H1 (cell line): ENCODE data around the gene VAT1. TPM values are rescaled to one million over a fixed set of nuclear protein-coding genes. Genes with fewer than 3 reads are reported as not detected.

ENCODE experiments used
- CTCF ChIA-PET: fragments of 300-600 bp; sonication (Branson Sonifier 250); formaldehyde crosslinking; loops from one replicate; lab custom pipeline; 2021; ENCODE audit not compliant: partially characterized antibody; lab: Charles Lee
- POLR2A ChIA-PET: fragments of 300-600 bp; sonication (Branson Sonifier 250); formaldehyde crosslinking; loops from one replicate; lab custom pipeline; 2021; ENCODE audit warnings: inconsistent platforms; ENCODE audit not compliant: partially characterized antibody; lab: Charles Lee
- DNase-seq, 2 experiments: peaks; one replicate each; pipeline versions ENCODE4 v3.0.0 to v3.0.0-alpha.2; 2010 to 2022; ENCODE audit warnings: low spot score in 2 of 2, low read depth in 1 of 2, mixed read lengths in 1 of 2
- FAIRE-seq: peaks from 2 replicates; lab custom pipeline; 2011; peaks lifted over from hg19 to GRCh38; lab: Jason Lieb, UNC
- H2AFZ ChIP-seq: 2 replicates; pipeline ENCODE4 v1.8.1; 2012; ENCODE audit warnings: low read length, inconsistent platforms
- H2AK5ac ChIP-seq: 2 replicates; pipeline ENCODE4 v1.6.1; 2013; ENCODE audit warnings: low read depth, low read length
- H2BK120ac ChIP-seq: replicated peaks from 2 replicates; pipeline ENCODE3; 2013; ENCODE audit warnings: low read depth, low read length, inconsistent platforms
- H2BK12ac ChIP-seq: 2 replicates; pipeline ENCODE4 v1.6.1; 2013; ENCODE audit warnings: low read depth, low read length
- H2BK15ac ChIP-seq: 2 replicates; pipeline ENCODE4 v1.6.1; 2013; ENCODE audit warnings: low read length
- H2BK20ac ChIP-seq: 2 replicates; pipeline ENCODE4 v1.6.1; 2013; ENCODE audit warnings: low read length
- H2BK5ac ChIP-seq: 2 replicates; pipeline ENCODE4 v1.6.1; 2013; ENCODE audit warnings: low read depth, low read length
- H3K14ac ChIP-seq: 2 replicates; pipeline ENCODE4 v1.6.1; 2013; ENCODE audit warnings: inconsistent platforms; ENCODE audit not compliant: insufficient read length
- H3K18ac ChIP-seq: 2 replicates; pipeline ENCODE4 v1.6.1; 2013; ENCODE audit warnings: low read length; ENCODE audit errors: extremely low read depth
- H3K23ac ChIP-seq: 2 replicates; pipeline ENCODE4 v1.6.1; 2013; ENCODE audit warnings: inconsistent platforms; ENCODE audit not compliant: insufficient read length
- H3K23me2 ChIP-seq: 2 replicates; pipeline ENCODE4 v1.6.1; 2013; ENCODE audit warnings: low read depth, low read length
- H3K27ac ChIP-seq: 2 replicates; pipeline ENCODE4 v1.6.1; 2011; ENCODE audit warnings: low read depth, low read length, inconsistent platforms
- H3K27me3 ChIP-seq, 4 experiments: replicated peaks in 1 of 4; 1 replicate in 1 of 4; 2 replicates in 3 of 4; pipeline versions ENCODE4 v1.6.1 to v1.8.1; 2011 to 2013; ENCODE audit warnings: low read length in 3 of 4, mild to moderate bottlenecking in 3 of 4, inconsistent platforms in 2 of 4, mixed read lengths in 2 of 4, moderate library complexity in 1 of 4; ENCODE audit not compliant: control insufficient read depth in 3 of 4, insufficient read depth in 3 of 4; ENCODE audit errors: extremely low read depth in 1 of 4
- H3K36me3 ChIP-seq, 4 experiments: 2 replicates each; pipeline versions ENCODE4 v1.6.1 to v1.8.1; 2011 to 2013; ENCODE audit warnings: mild to moderate bottlenecking in 4 of 4, low read length in 3 of 4, moderate library complexity in 2 of 4, control low read depth in 1 of 4, inconsistent platforms in 1 of 4; ENCODE audit not compliant: insufficient read depth in 4 of 4, control insufficient read depth in 2 of 4
- H3K4ac ChIP-seq: replicated peaks from 2 replicates; pipeline ENCODE3; 2013; ENCODE audit warnings: low read length, low read depth, mixed read lengths, inconsistent platforms; ENCODE audit not compliant: insufficient read length
- H3K4me1 ChIP-seq, 4 experiments: replicated peaks in 1 of 4; 1 replicate in 1 of 4; 2 replicates in 3 of 4; pipeline versions ENCODE4 v1.6.1 to v1.8.1; 2011 to 2013; ENCODE audit warnings: low read length in 3 of 4, inconsistent platforms in 2 of 4, mixed read lengths in 1 of 4; ENCODE audit not compliant: insufficient read depth in 4 of 4, control insufficient read depth in 3 of 4
- H3K4me2 ChIP-seq, 2 experiments: 2 replicates each; pipeline versions ENCODE4 v1.6.1 to v1.8.1; 2011 to 2013; ENCODE audit warnings: low read depth in 2 of 2, low read length in 2 of 2, control low read depth in 1 of 2, inconsistent platforms in 1 of 2, mild to moderate bottlenecking in 1 of 2; ENCODE audit not compliant: insufficient read depth in 1 of 2
- H3K4me3 ChIP-seq, 4 experiments: fragments of 200-600, 300-600 bp in 1 of 4; sonication (generic), shearing (Covaris generic), sonication (Bioruptor Twin) in 1 of 4; 2 replicates each; pipeline versions ENCODE4 v1.5.1 to v1.8.1; 2011 to 2016; ENCODE audit warnings: low read length in 4 of 4, low read depth in 3 of 4, control low read depth in 2 of 4, inconsistent platforms in 2 of 4, mild to moderate bottlenecking in 2 of 4, mixed read lengths in 1 of 4, moderate library complexity in 1 of 4; ENCODE audit not compliant: insufficient read depth in 2 of 4; ENCODE audit errors: extremely low read depth in 1 of 4
- H3K56ac ChIP-seq: replicated peaks from 2 replicates; pipeline ENCODE3; 2013; ENCODE audit warnings: low read depth, mild to moderate bottlenecking, mixed read lengths, low read length, inconsistent platforms; ENCODE audit not compliant: insufficient read length
- H3K79me1 ChIP-seq: 2 replicates; pipeline ENCODE4 v1.6.1; 2013; ENCODE audit warnings: low read depth, low read length, control low read depth
- H3K79me2 ChIP-seq, 2 experiments: 2 replicates each; pipeline versions ENCODE4 v1.6.1 to v1.8.1; 2012 to 2013; ENCODE audit warnings: low read length in 2 of 2, mild to moderate bottlenecking in 2 of 2, inconsistent platforms in 1 of 2; ENCODE audit not compliant: insufficient read depth in 2 of 2, control insufficient read depth in 1 of 2
- H3K9ac ChIP-seq, 4 experiments: replicated peaks in 1 of 4; 1 replicate in 1 of 4; 2 replicates in 3 of 4; pipeline versions ENCODE4 v1.6.1 to v1.8.1; 2011 to 2013; ENCODE audit warnings: low read depth in 3 of 4, low read length in 3 of 4, control low read depth in 2 of 4, mild to moderate bottlenecking in 2 of 4, moderate library complexity in 2 of 4, inconsistent platforms in 1 of 4; ENCODE audit errors: extremely low read depth in 1 of 4
- H3K9me3 ChIP-seq, 2 experiments: 2 replicates each; pipeline versions ENCODE4 v1.6.1 to v1.8.1; 2012 to 2013; ENCODE audit warnings: mild to moderate bottlenecking in 2 of 2, moderate library complexity in 2 of 2, control low read depth in 1 of 2, inconsistent platforms in 1 of 2, low read depth in 1 of 2, low read length in 1 of 2, mixed read lengths in 1 of 2; ENCODE audit not compliant: insufficient read depth in 2 of 2
- H4K20me1 ChIP-seq, 2 experiments: replicated peaks in 1 of 2; 2 replicates each; pipeline versions ENCODE3 to v1.8.1; 2011 to 2013; ENCODE audit warnings: inconsistent platforms in 2 of 2, low read length in 2 of 2, mild to moderate bottlenecking in 1 of 2; ENCODE audit not compliant: insufficient read depth in 2 of 2, control insufficient read depth in 1 of 2
- H4K5ac ChIP-seq: 2 replicates; pipeline ENCODE4 v1.6.1; 2013; ENCODE audit warnings: low read length, low read depth, mixed read lengths, inconsistent platforms; ENCODE audit not compliant: insufficient read length
- H4K8ac ChIP-seq: 2 replicates; pipeline ENCODE4 v1.8.0; 2013; ENCODE audit warnings: mild to moderate bottlenecking, moderate library complexity, low read length, inconsistent platforms; ENCODE audit not compliant: insufficient read depth; ENCODE audit errors: extremely low read depth
- H4K91ac ChIP-seq: replicated peaks from 2 replicates; pipeline ENCODE3; 2013; ENCODE audit warnings: low read length, mixed read lengths, inconsistent platforms; ENCODE audit not compliant: insufficient read length
- ASH2L ChIP-seq: fragments of 200-600, 300-600 bp; sonication (generic); IDR thresholded peaks from one replicate; pipeline ENCODE4 v1.7.1; 2017; ENCODE audit warnings: low read length
- BRCA1 ChIP-seq: IDR thresholded peaks from 2 replicates; pipeline ENCODE4 v1.6.1; 2012; ENCODE audit warnings: low read depth, low read length, improper control_type of control experiment
- EGR1 ChIP-seq: IDR thresholded peaks from 2 replicates; pipeline ENCODE4 v1.6.1; 2011; ENCODE audit warnings: low read depth, low read length, borderline replicate concordance
- KDM5A ChIP-seq: fragments of 200-600 bp; IDR thresholded peaks from 2 replicates; pipeline ENCODE4 v1.7.1; 2012; ENCODE audit warnings: mild to moderate bottlenecking, low read length, inconsistent platforms, mixed read lengths
- NANOG ChIP-seq: IDR thresholded peaks from 2 replicates; pipeline ENCODE4 v1.6.1; 2011; ENCODE audit warnings: low read length, low read depth, mild to moderate bottlenecking, inconsistent platforms; ENCODE audit not compliant: insufficient read depth, poor library complexity, severe bottlenecking
- NRF1 ChIP-seq: IDR thresholded peaks from 2 replicates; pipeline ENCODE4 v1.6.1; 2011; ENCODE audit warnings: mild to moderate bottlenecking, low read depth, low read length, improper control_type of control experiment
- POLR2A ChIP-seq, 2 experiments: IDR thresholded peaks; 1 replicate in 1 of 2; 2 replicates in 1 of 2; pipeline ENCODE4 v1.6.1; 2011; ENCODE audit warnings: low read depth in 2 of 2, low read length in 2 of 2, mild to moderate bottlenecking in 2 of 2; ENCODE audit errors: control extremely low read depth in 1 of 2
- SIN3A ChIP-seq, 2 experiments: IDR thresholded peaks in 1 of 2; conservative IDR thresholded peaks in 1 of 2; 2 replicates each; pipeline ENCODE4 v1.6.1; 2011 to 2012; ENCODE audit warnings: low read length in 2 of 2, improper control_type of control experiment in 1 of 2, low read depth in 1 of 2, mild to moderate bottlenecking in 1 of 2
- SP2 ChIP-seq: IDR thresholded peaks from 2 replicates; pipeline ENCODE4 v1.6.1; 2012; ENCODE audit warnings: mild to moderate bottlenecking, low read length, inconsistent platforms
- YY1 ChIP-seq: IDR thresholded peaks from 2 replicates; pipeline ENCODE4 v1.6.1; 2011; ENCODE audit warnings: low read depth, mild to moderate bottlenecking, low read length
- ZNF274 ChIP-seq: IDR thresholded peaks from 2 replicates; pipeline ENCODE4 v1.7.0; 2012; ENCODE audit warnings: low read length, borderline replicate concordance; ENCODE audit errors: extremely low read depth
- WGBS, 2 experiments: shearing (Covaris generic) in 1 of 2; methylation state at CpG; one replicate each; pipeline versions ENCODE4 v1.1.6 to v1.1.7; 2013 to 2015; ENCODE audit warnings: low lambda C conversion rate in 2 of 2, mixed read lengths in 2 of 2, inconsistent platforms in 1 of 2, low coverage in 1 of 2, missing lambda C conversion rate in 1 of 2; ENCODE audit not compliant: insufficient replicate concordance in 2 of 2, insufficient coverage in 1 of 2, insufficient read length in 1 of 2; ENCODE audit errors: extremely low coverage in 1 of 2, missing lambda C conversion rate in 1 of 2; 5-methylcytosine and 5-hydroxymethylcytosine counted together
- polyA plus RNA-seq, 7 experiments: library from polyadenylated mRNA; depleted of rRNA in 3 of 7; stranded (reverse) in 5 of 7; unstranded in 2 of 7; fragments of >200 nt in 5 of 7; fragments of 200-250 nt in 2 of 7; gene quantifications; 1 replicate in 5 of 7; 2 replicates in 1 of 7; 4 replicates in 1 of 7; pipeline versions ENCODE4 v1.2.1 to v1.2.3, GENCODE V29; 2011 to 2013; ENCODE audit warnings: missing spikeins in 2 of 7, mixed read lengths in 2 of 7
- total RNA-seq: library from RNA; stranded (reverse); fragmentation: NEBNext Ultra II Directional; extraction: Animal tissue kit (Norgen Biotek cat#: 25700); gene quantifications from 2 replicates; pipeline ENCODE4 v1.2.1, GENCODE V29; 2021

Gene VAT1
- total and polyA plus RNA-seq, 2 of the 8 experiments (the other 6 are each of a cell fraction or from before 2014, with no cell fraction given) = 200 to 295 TPM

- Histone ChIP-seq H3K9ac (no peak overlapping the region), H3K4me1 (no peaks in the 10 kb centered on the region), H3K4ac (no peak overlapping the region), H3K27ac (no peak overlapping the region), H3K4me3 (no peak overlapping the region), H2AK5ac (no peak overlapping the region), H2BK20ac (no peak overlapping the region), H4K5ac (no peak overlapping the region), H2AFZ (no peak overlapping the region), H3K79me2 (no peaks in the 10 kb centered on the region), H2BK120ac (no peak overlapping the region), H4K20me1 (peaks cover 0 to 6% of the 10 kb centered on the region in 2 experiments), H2BK12ac (no peak overlapping the region), H3K4me2 (no peak overlapping the region), H2BK15ac (no peak overlapping the region), H3K56ac (no peak overlapping the region), H4K8ac (no peak overlapping the region), H3K18ac (no peak overlapping the region), H3K79me1 (no peaks in the 10 kb centered on the region), H3K23me2 (no peaks in the 10 kb centered on the region), H3K14ac (no peak overlapping the region), H3K23ac (no peak overlapping the region), H3K9me3 (no peaks in the 10 kb centered on the region), H2BK5ac (no peak overlapping the region), H4K91ac (no peak overlapping the region), H3K36me3 (peaks cover 17 to 49% (median 38%) of the 10 kb centered on the region in 4 experiments; a peak in 6 of 8 replicates), H3K27me3 (no peaks in the 10 kb centered on the region)
- DNase-seq (no peak), FAIRE-seq (no peak)
- CTCF ChIA-PET = no interaction called here
- 87% methylated on average over 6 of the region's 6 CpGs; no CpG with 5 or more reads in 1 of the 2 experiments for WGBS, 2 experiments
- POLR2A ChIA-PET = interaction anchor here (0.6 to 7.1 kb wide), 3 partner anchors 7 to 12 kb away, joined by 3 to 57 read pairs (median 11); partner anchors contain the start of genes PTGES3L, RPL27 and RUNDC1
- TF ChIP-seq SP2 (no peak), ZNF274 (no peak), KDM5A (no peak), SIN3A (conservative IDR thresholded peaks at IDR 0.05 in 1 of 2, IDR thresholded peaks at IDR 0.05 in 1 of 2; ENCODE audit: low read depth in 1 of 2, low read length in 2 of 2) (no peak), NANOG (no peak), BRCA1 (no peak), POLR2A (IDR thresholded peaks at IDR 0.05; ENCODE audit: control extremely low read depth in 1 of 2, low read depth in 2 of 2, low read length in 2 of 2) (no peak), ASH2L (no peak), NRF1 (no peak), EGR1 (no peak), YY1 (no peak)
Measured at GRCh38 chr17:42989726-42990652, 32.2 kb downstream of the VAT1 start.
